ENCODE data around the gene FAM110D.

The FAM110D gene

GRCh38 chr1:26125382-26125781 lies 33.5 kb upstream of the FAM110D start:
- no peak overlapping the region for H3K4me3 ChIP-seq (ENCODE audit: low read depth, low read length)
- TF ChIP-seq, protein P1, sequence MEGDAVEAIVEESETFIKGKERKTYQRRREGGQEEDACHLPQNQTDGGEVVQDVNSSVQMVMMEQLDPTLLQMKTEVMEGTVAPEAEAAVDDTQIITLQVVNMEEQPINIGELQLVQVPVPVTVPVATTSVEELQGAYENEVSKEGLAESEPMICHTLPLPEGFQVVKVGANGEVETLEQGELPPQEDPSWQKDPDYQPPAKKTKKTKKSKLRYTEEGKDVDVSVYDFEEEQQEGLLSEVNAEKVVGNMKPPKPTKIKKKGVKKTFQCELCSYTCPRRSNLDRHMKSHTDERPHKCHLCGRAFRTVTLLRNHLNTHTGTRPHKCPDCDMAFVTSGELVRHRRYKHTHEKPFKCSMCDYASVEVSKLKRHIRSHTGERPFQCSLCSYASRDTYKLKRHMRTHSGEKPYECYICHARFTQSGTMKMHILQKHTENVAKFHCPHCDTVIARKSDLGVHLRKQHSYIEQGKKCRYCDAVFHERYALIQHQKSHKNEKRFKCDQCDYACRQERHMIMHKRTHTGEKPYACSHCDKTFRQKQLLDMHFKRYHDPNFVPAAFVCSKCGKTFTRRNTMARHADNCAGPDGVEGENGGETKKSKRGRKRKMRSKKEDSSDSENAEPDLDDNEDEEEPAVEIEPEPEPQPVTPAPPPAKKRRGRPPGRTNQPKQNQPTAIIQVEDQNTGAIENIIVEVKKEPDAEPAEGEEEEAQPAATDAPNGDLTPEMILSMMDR (conservative IDR thresholded peaks at IDR 0.05; ENCODE audit: low read depth, low read length): no peak
- DNase-seq (ENCODE audit: low read depth): no peak

- DNase-seq (ENCODE audit: low read depth): no peak
- TF ChIP-seq, protein P1 (conservative IDR thresholded peaks at IDR 0.05; ENCODE audit: low read depth, low read length): no peak
- H3K4me3 ChIP-seq (ENCODE audit: low read depth, low read length): no peak overlapping the region
These were observed 32.9 kb upstream of the FAM110D start for GRCh38 chr1:26125946-26126320.

DNA sequence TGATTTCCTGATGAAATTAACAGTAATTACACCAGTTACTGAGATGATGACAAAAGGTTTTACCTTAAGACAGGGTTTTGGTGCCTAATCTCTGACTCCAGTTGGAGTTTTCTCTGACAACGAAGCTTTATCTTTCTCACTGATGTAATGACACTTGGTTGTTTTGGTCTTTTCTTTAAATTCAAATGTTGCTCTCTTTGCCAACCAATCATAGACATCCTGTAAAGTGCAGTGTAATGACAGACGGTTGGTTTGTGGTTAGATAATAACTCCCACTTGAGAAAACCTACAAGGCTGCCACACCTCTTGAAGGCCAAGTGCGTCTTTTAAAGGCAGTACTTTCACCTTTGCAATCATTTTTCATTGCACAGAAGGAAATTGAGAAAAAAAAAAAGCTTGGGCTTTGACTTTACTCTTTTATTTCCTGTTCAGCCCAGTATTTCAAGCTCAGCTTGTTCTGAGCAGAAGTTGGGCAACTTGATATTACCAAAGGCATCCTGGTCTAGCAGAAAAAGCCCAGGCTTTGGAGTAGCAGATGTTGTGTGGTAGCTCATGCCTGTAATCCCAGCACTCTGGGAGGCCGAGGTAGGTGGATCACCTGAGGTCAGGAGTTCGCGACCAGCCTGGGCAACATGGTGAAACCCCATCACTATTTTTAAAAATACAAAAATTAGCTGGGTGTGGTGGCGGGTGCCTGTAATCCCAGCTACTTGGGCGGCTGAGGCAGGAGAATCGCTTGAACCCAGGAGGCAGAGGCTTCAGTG lies 32.4 kb upstream of the FAM110D start:
- H3K4me3 ChIP-seq (ENCODE audit: low read depth, low read length): no peak overlapping the region
- TF ChIP-seq, protein P1 (conservative IDR thresholded peaks at IDR 0.05; ENCODE audit: low read depth, low read length): no peak
- DNase-seq (ENCODE audit: low read depth): peak; percentile 56

GRCh38 chr1:26127235-26128163 lies 31.4 kb upstream of the FAM110D start:
- H3K4me3 ChIP-seq (ENCODE audit: low read depth, low read length): no peak overlapping the region
- TF ChIP-seq, protein P1 (conservative IDR thresholded peaks at IDR 0.05; ENCODE audit: low read depth, low read length): no peak
- DNase-seq (ENCODE audit: low read depth): no peak

- no peak for DNase-seq (ENCODE audit: low read depth)
- H3K4me3 ChIP-seq (ENCODE audit: low read depth, low read length): no peak overlapping the region
- TF ChIP-seq, protein P1 (conservative IDR thresholded peaks at IDR 0.05; ENCODE audit: low read depth, low read length): no peak
These were observed 29.1 kb upstream of the FAM110D start for GRCh38 chr1:26129778-26130177.

- no peak for DNase-seq (ENCODE audit: low read depth)
- TF ChIP-seq, protein P1 (conservative IDR thresholded peaks at IDR 0.05; ENCODE audit: low read depth, low read length): no peak
- no peak overlapping the region for H3K4me3 ChIP-seq (ENCODE audit: low read depth, low read length)
These were observed 28.2 kb upstream of the FAM110D start for GRCh38 chr1:26130695-26131094.
